HEK293T (cell line): ENCODE measurements around the gene TIMM50.

ENCODE experiments used
- CTCF ChIA-PET: fragments of 350-600 bp; formaldehyde crosslinking; extraction: SDS; loops from one replicate; lab custom pipeline; 2021; ENCODE audit warnings: antibody characterized with exemption, inconsistent platforms; lab: Yijun Ruan, JAX
- POLR2A ChIA-PET: fragments of 350-600 bp; formaldehyde crosslinking; extraction: SDS; loops from one replicate; lab custom pipeline; 2020; ENCODE audit warnings: antibody characterized with exemption, inconsistent platforms; lab: Yijun Ruan, JAX
- DNase-seq: peaks from one replicate; pipeline ENCODE4 v3.0.0; 2012; ENCODE audit warnings: mixed read lengths; ENCODE audit errors: extremely low spot score
- ARNT ChIP-seq: fragments of 450-650 bp; IDR thresholded peaks from 2 replicates; pipeline ENCODE4 v1.6.1; 2017; ENCODE audit warnings: mild to moderate bottlenecking
- BHLHE40 ChIP-seq: fragments of 450-650 bp; IDR thresholded peaks from 2 replicates; pipeline ENCODE4 v1.6.1; 2016; ENCODE audit warnings: mild to moderate bottlenecking, moderate library complexity, borderline replicate concordance
- CTBP1 ChIP-seq: fragments of 450-650 bp; IDR thresholded peaks from 2 replicates; pipeline ENCODE4 v1.6.1; 2016; ENCODE audit warnings: borderline replicate concordance
- ELF4 ChIP-seq: fragments of 450-650 bp; IDR thresholded peaks from 2 replicates; pipeline ENCODE4 v1.6.1; 2017; ENCODE audit warnings: antibody characterized with exemption
- FOXA1 ChIP-seq: fragments of 450-650 bp; IDR thresholded peaks from 2 replicates; pipeline ENCODE4 v1.6.1; 2016; ENCODE audit warnings: mild to moderate bottlenecking
- FOXK2 ChIP-seq: fragments of 450-650 bp; IDR thresholded peaks from 2 replicates; pipeline ENCODE4 v1.6.1; 2016; ENCODE audit warnings: mild to moderate bottlenecking
- FOXM1 ChIP-seq: fragments of 450-650 bp; IDR thresholded peaks from 2 replicates; pipeline ENCODE4 v1.6.1; 2017; ENCODE audit warnings: mild to moderate bottlenecking, borderline replicate concordance
- HDGF ChIP-seq: fragments of 450-650 bp; IDR thresholded peaks from 2 replicates; pipeline ENCODE4 v1.6.1; 2017; ENCODE audit warnings: antibody characterized with exemption, borderline replicate concordance
- L3MBTL2 ChIP-seq: fragments of 450-650 bp; conservative IDR thresholded peaks from 2 replicates; pipeline ENCODE4 v1.6.1; 2016; ENCODE audit warnings: mild to moderate bottlenecking
- LEF1 ChIP-seq: fragments of 450-650 bp; IDR thresholded peaks from 2 replicates; pipeline ENCODE4 v1.6.1; 2017; ENCODE audit warnings: mild to moderate bottlenecking, borderline replicate concordance
- NFRKB ChIP-seq: fragments of 450-650 bp; IDR thresholded peaks from 2 replicates; pipeline ENCODE4 v1.6.1; 2016; ENCODE audit warnings: mild to moderate bottlenecking, moderate library complexity
- PKNOX1 ChIP-seq: fragments of 450-650 bp; IDR thresholded peaks from 2 replicates; pipeline ENCODE4 v1.6.1; 2016
- SP1 ChIP-seq: fragments of 450-650 bp; IDR thresholded peaks from 2 replicates; pipeline ENCODE4 v1.6.1; 2017
- SUZ12 ChIP-seq: fragments of 450-650 bp; IDR thresholded peaks from 2 replicates; pipeline ENCODE4 v1.6.1; 2016; ENCODE audit warnings: mild to moderate bottlenecking
- TARDBP ChIP-seq: fragments of 450-650 bp; IDR thresholded peaks from 2 replicates; pipeline ENCODE4 v1.6.1; 2016
- ZNF384 ChIP-seq: fragments of 450-650 bp; IDR thresholded peaks from 2 replicates; pipeline ENCODE4 v1.6.1; 2016

Gene TIMM50

GRCh38 chr19:39463403-39463802 is 17.2 kb upstream of the TIMM50 start:
- CTCF ChIA-PET: no interaction called here
- no peak for DNase-seq
- POLR2A ChIA-PET: interaction anchor here (1.4 to 2.0 kb wide), 2 partner anchors 18 to 28 kb away, joined by 4 to 8 read pairs; partner anchors contain the start of genes RPS16 and SUPT5H
- TF ChIP-seq FOXA1 (no peak), HDGF (no peak), SP1 (no peak), ZNF384 (no peak), LEF1 (no peak), L3MBTL2 (no peak), ARNT (no peak), BHLHE40 (no peak), SUZ12 (no peak), ELF4 (no peak), TARDBP (no peak)

- ChIA-PET POLR2A (interaction anchor here (1.2 kb wide), 1 partner anchor 30 kb away, joined by 4 read pairs; the partner anchor contains the start of gene RPS16), CTCF (interaction anchor here (0.5 to 0.7 kb wide), 2 partner anchors 8 to 21 kb away, joined by 3 to 6 read pairs; partner anchors contain the start of gene SUPT5H)
- no peak for DNase-seq
- TF ChIP-seq FOXK2 (no peak), ELF4 (no peak), TARDBP (no peak), L3MBTL2 (no peak), SP1 (no peak), BHLHE40 (no peak), SUZ12 (no peak), NFRKB (no peak), ARNT (no peak), FOXM1 (no peak), PKNOX1 (no peak), LEF1 (no peak), CTBP1 (no peak), HDGF (no peak), FOXA1 (no peak), ZNF384 (no peak)
Measured at GRCh38 chr19:39465956-39466747, 14.5 kb upstream of the TIMM50 start.

- CTCF ChIA-PET: no interaction called here
- TF ChIP-seq ELF4: no peak
- TF ChIP-seq PKNOX1: no peak
- no peak for TF ChIP-seq L3MBTL2
- no peak for TF ChIP-seq FOXK2
- TF ChIP-seq HDGF: no peak
- no peak for TF ChIP-seq ZNF384
- no peak for TF ChIP-seq SUZ12
- TF ChIP-seq ARNT: no peak
- TF ChIP-seq BHLHE40: no peak
- TF ChIP-seq LEF1: no peak
- TF ChIP-seq SP1: no peak
- TF ChIP-seq CTBP1: no peak
- TF ChIP-seq FOXM1: no peak
- TF ChIP-seq NFRKB: no peak
- no peak for TF ChIP-seq TARDBP
- POLR2A ChIA-PET: interaction anchor here (2.1 to 2.4 kb wide), 2 partner anchors 13 to 32 kb away, joined by 7 read pairs; partner anchors contain the start of genes RPS16 and TIMM50
Measured at GRCh38 chr19:39467941-39468340, 12.7 kb upstream of the TIMM50 start.

GRCh38 chr19:39469036-39469435 is 11.6 kb upstream of the TIMM50 start:
- POLR2A ChIA-PET: interaction anchor here (2.1 to 2.4 kb wide), 2 partner anchors 12 to 33 kb away, joined by 7 read pairs; partner anchors contain the start of genes RPS16 and TIMM50
- CTCF ChIA-PET: no interaction called here
- DNase-seq: no peak

More at GRCh38 chr19:39467941-39468340, 12.7 kb upstream of the TIMM50 start:
- DNase-seq: no peak

More at GRCh38 chr19:39469036-39469435, 11.6 kb upstream of the TIMM50 start:
- TF ChIP-seq ZNF384 (no peak), ARNT (no peak), PKNOX1 (no peak), FOXM1 (no peak), TARDBP (no peak), ELF4 (no peak), SP1 (no peak), BHLHE40 (no peak), FOXA1 (no peak), SUZ12 (no peak), CTBP1 (no peak), LEF1 (no peak), FOXK2 (no peak), NFRKB (no peak), L3MBTL2 (no peak), HDGF (no peak)
